Frontal cortex (tissue), 4 donors: ENCODE results near the gene DNMT3A. TPM values are rescaled to one million over a fixed set of nuclear protein-coding genes. Genes with fewer than 3 reads are reported as not detected.
A peak's percentile ranks its signal among the peaks of the same experiment; 100 is the strongest.
"Not testable (repeated sequence)": the region's sequence is repeated elsewhere in the genome, so short reads cannot be mapped to it uniquely, and the experiment has no call there.

ENCODE experiments used
- DNase-seq, 2 donors: peaks; one replicate each; pipeline ENCODE4 v3.0.0; 2012; ENCODE audit warnings: low spot score in 2 of 2
- FAIRE-seq: peaks from 2 replicates; lab custom pipeline; 2012; peaks lifted over from hg19 to GRCh38; lab: Jason Lieb, UNC
- total RNA-seq: library from RNA; depleted of rRNA; stranded (reverse); fragments of >200 nt; gene quantifications from one replicate; pipeline ENCODE4 v1.2.3, GENCODE V29; 2014
- donor health status: control.
- donor health status: control.
- donor health status: control.

Gene DNMT3A
- total RNA-seq, 1 donor from 2014 or later, result 71.3 TPM

- DNase-seq (no peak), FAIRE-seq (no peak)
Measured at GRCh38 chr2:25293958-25294562, 47.7 kb downstream of the DNMT3A start.

GRCh38 chr2:25293145-25293544 lies 48.6 kb downstream of the DNMT3A start:
- no peak for DNase-seq

GRCh38 chr2:25292408-25292807 lies 49.3 kb downstream of the DNMT3A start:
- DNase-seq (no peak), FAIRE-seq (no peak)

More at GRCh38 chr2:25293145-25293544, 48.6 kb downstream of the DNMT3A start:
- no peak for FAIRE-seq

GRCh38 chr2:25290811-25291495 lies 50.8 kb downstream of the DNMT3A start:
- DNase-seq, result no peak
- FAIRE-seq, result no peak

- DNase-seq, result no peak
- FAIRE-seq, result no peak
Measured at GRCh38 chr2:25286723-25287483, 54.8 kb downstream of the DNMT3A start.

- DNase-seq (no peak), FAIRE-seq (no peak)
Measured at GRCh38 chr2:25286025-25286400, 55.7 kb downstream of the DNMT3A start.

GRCh38 chr2:25285265-25286024 lies 56.3 kb downstream of the DNMT3A start:
- DNase-seq (no peak), FAIRE-seq (no peak)

GRCh38 chr2:25284756-25285155 lies 57.0 kb downstream of the DNMT3A start:
- DNase-seq, result no peak
- FAIRE-seq, result no peak

- no peak for DNase-seq
- FAIRE-seq, result no peak
Measured at GRCh38 chr2:25283921-25284320, 57.8 kb downstream of the DNMT3A start.

GRCh38 chr2:25281941-25282340 lies 59.8 kb downstream of the DNMT3A start:
- FAIRE-seq, result no peak
- no peak for DNase-seq

- DNase-seq (no peak), FAIRE-seq (no peak)
Measured at GRCh38 chr2:25281522-25281921, 60.2 kb downstream of the DNMT3A start.

- DNase-seq (no peak), FAIRE-seq (no peak)
Measured at GRCh38 chr2:25280051-25280687, 61.6 kb downstream of the DNMT3A start.

GRCh38 chr2:25279091-25279651 lies 62.6 kb downstream of the DNMT3A start:
- no peak for FAIRE-seq
- DNase-seq, result peak in 1 of 2 donors; percentile 58

- FAIRE-seq, result no peak
- DNase-seq, result peak; percentile 78 to 83
Measured at GRCh38 chr2:25276569-25277465, 64.9 kb downstream of the DNMT3A start.

GRCh38 chr2:25275575-25275965 lies 66.2 kb downstream of the DNMT3A start:
- DNase-seq (no peak), FAIRE-seq (no peak)

- FAIRE-seq (no peak), DNase-seq (peak in 1 of 2 donors; percentile 56)
Measured at GRCh38 chr2:25274868-25275574, 66.7 kb downstream of the DNMT3A start.

GRCh38 chr2:25273985-25274535 lies 67.7 kb downstream of the DNMT3A start:
- no peak for FAIRE-seq

GRCh38 chr2:25272705-25273104 lies 69.0 kb downstream of the DNMT3A start:
- not testable (repeated sequence) for FAIRE-seq, DNase-seq

More at GRCh38 chr2:25273985-25274535, 67.7 kb downstream of the DNMT3A start:
- no peak for DNase-seq
